Neural progenitor cell (in vitro differentiated cells): Measurements from ENCODE around the gene RGS9. TPM values are rescaled to one million over a fixed set of nuclear protein-coding genes. Genes with fewer than 3 reads are reported as not detected.

ENCODE experiments used
- DNase-seq: peaks from one replicate; pipeline ENCODE4 v3.0.0-alpha.2; 2016; ENCODE audit warnings: low spot score
- H2AFZ ChIP-seq: fragments of 200-600 bp; sonication (generic); replicated peaks from 2 replicates; pipeline ENCODE4 v1.6.1; 2016; ENCODE audit warnings: antibody characterized with exemption
- H3F3A ChIP-seq: fragments of 200-600 bp; sonication (generic); 2 replicates; pipeline ENCODE4 v1.6.1; 2016; ENCODE audit warnings: antibody characterized with exemption, low read depth
- H3K27ac ChIP-seq: fragments of 200-600 bp; sonication (generic); 2 replicates; pipeline ENCODE4 v1.5.1; 2016; ENCODE audit warnings: mild to moderate bottlenecking
- H3K27me3 ChIP-seq: fragments of 200-600 bp; sonication (generic); 2 replicates; pipeline ENCODE4 v1.6.1; 2016; ENCODE audit warnings: mild to moderate bottlenecking, moderate library complexity
- H3K36me3 ChIP-seq: fragments of 200-600 bp; sonication (generic); 2 replicates; pipeline ENCODE4 v1.5.1; 2016
- H3K4me1 ChIP-seq: fragments of 200-600 bp; sonication (generic); 2 replicates; pipeline ENCODE4 v1.6.1; 2016; ENCODE audit warnings: mixed run types
- H3K4me2 ChIP-seq: fragments of 200-600 bp; sonication (generic); 2 replicates; pipeline ENCODE4 v1.6.1; 2016
- H3K4me3 ChIP-seq: fragments of 200-600 bp; sonication (generic); 2 replicates; pipeline ENCODE4 v1.5.1; 2016
- H3K79me2 ChIP-seq: fragments of 200-600 bp; sonication (generic); 2 replicates; pipeline ENCODE4 v1.6.1; 2016; ENCODE audit warnings: low read depth
- H3K9ac ChIP-seq: fragments of 200-600 bp; sonication (generic); 2 replicates; pipeline ENCODE4 v1.6.1; 2016
- H3K9me3 ChIP-seq: fragments of 200-600 bp; sonication (generic); 2 replicates; pipeline ENCODE4 v1.5.1; 2016; ENCODE audit warnings: low read depth
- H4K20me1 ChIP-seq: fragments of 200-600 bp; sonication (generic); 2 replicates; pipeline ENCODE4 v1.6.1; 2016; ENCODE audit warnings: low read depth
- H3K27ac Mint-ChIP-seq: 3 replicates; pipeline ENCODE4 v1.8.0; 2021; ENCODE audit warnings: mixed read lengths
- H3K27me3 Mint-ChIP-seq: 2 replicates; pipeline ENCODE4 v1.8.0; 2022; ENCODE audit warnings: low read depth, mild to moderate bottlenecking, inconsistent platforms, moderate library complexity, mixed read lengths; ENCODE audit not compliant: insufficient read depth
- H3K36me3 Mint-ChIP-seq: 3 replicates; pipeline ENCODE4 v1.8.0; 2021; ENCODE audit warnings: mixed read lengths
- H3K4me1 Mint-ChIP-seq: 3 replicates; pipeline ENCODE4 v1.8.0; 2021; ENCODE audit warnings: mixed read lengths
- H3K4me3 Mint-ChIP-seq: 3 replicates; pipeline ENCODE4 v1.8.0; 2021; ENCODE audit warnings: mild to moderate bottlenecking, moderate library complexity, mixed read lengths
- H3K9me3 Mint-ChIP-seq: 3 replicates; pipeline ENCODE4 v1.8.0; 2020; ENCODE audit warnings: mixed read lengths
- CTCF ChIP-seq: fragments of 200-600 bp; sonication (generic); IDR thresholded peaks from 2 replicates; pipeline ENCODE4 v1.5.1; 2017; ENCODE audit warnings: antibody characterized with exemption, mild to moderate bottlenecking
- EZH2 ChIP-seq: fragments of 200-600 bp; sonication (generic); IDR thresholded peaks from 2 replicates; pipeline ENCODE4 v1.6.1; 2017; ENCODE audit warnings: antibody characterized with exemption, mild to moderate bottlenecking, moderate library complexity
- EZH2phosphoT487 ChIP-seq: fragments of 200-600 bp; sonication (generic); IDR thresholded peaks from 2 replicates; pipeline ENCODE4 v1.6.1; 2017; ENCODE audit warnings: antibody characterized with exemption
- total RNA-seq: library from RNA; depleted of rRNA; stranded (reverse); fragments of >200 nt; gene quantifications from 2 replicates; pipeline ENCODE4 v1.2.3, GENCODE V29; 2015; ENCODE audit warnings: low replicate concordance

RGS9 gene
- total RNA-seq, 1 donor from 2014 or later: 7.9 TPM

GRCh38 chr17:65103431-65103830 is 33.7 kb upstream of the RGS9 start:
- Histone ChIP-seq H3F3A (peaks cover 4% of the 10 kb centered on the region), H3K9ac (no peak overlapping the region), H3K79me2 (no peaks in the 10 kb centered on the region), H3K27ac (no peak overlapping the region), H3K4me1 (no peaks in the 10 kb centered on the region), H3K4me3 (no peak overlapping the region), H2AFZ (no peak overlapping the region), H3K9me3 (no peaks in the 10 kb centered on the region), H3K36me3 (no peaks in the 10 kb centered on the region), H3K4me2 (no peak overlapping the region), H3K27me3 (no peaks in the 10 kb centered on the region), H4K20me1 (no peaks in the 10 kb centered on the region)
- Mint-ChIP-seq H3K4me1 (peaks cover 46% of the 10 kb centered on the region), H3K27ac (no peak overlapping the region), H3K36me3 (no peaks in the 10 kb centered on the region), H3K27me3 (peaks cover 4% of the 10 kb centered on the region), H3K4me3 (no peak overlapping the region), H3K9me3 (no peaks in the 10 kb centered on the region)
- no peak for DNase-seq
- TF ChIP-seq EZH2phosphoT487 (no peak), EZH2 (no peak), CTCF (no peak)

GRCh38 chr17:65103896-65104295 is 33.3 kb upstream of the RGS9 start:
- Histone ChIP-seq H3K9me3 (no peaks in the 10 kb centered on the region), H3K27ac (no peak overlapping the region), H3K27me3 (no peaks in the 10 kb centered on the region), H3K4me2 (no peak overlapping the region), H2AFZ (no peak overlapping the region), H3K4me1 (no peaks in the 10 kb centered on the region), H3F3A (peaks cover 4% of the 10 kb centered on the region), H3K36me3 (no peaks in the 10 kb centered on the region), H3K9ac (no peak overlapping the region), H3K79me2 (no peaks in the 10 kb centered on the region), H4K20me1 (no peaks in the 10 kb centered on the region), H3K4me3 (no peak overlapping the region)
- Mint-ChIP-seq H3K4me1 (peaks cover 46% of the 10 kb centered on the region), H3K36me3 (no peaks in the 10 kb centered on the region), H3K4me3 (no peak overlapping the region), H3K27me3 (peaks cover 4% of the 10 kb centered on the region), H3K27ac (no peak overlapping the region), H3K9me3 (no peaks in the 10 kb centered on the region)
- no peak for DNase-seq
- no peak for TF ChIP-seq CTCF

GRCh38 chr17:65104541-65104940 is 32.6 kb upstream of the RGS9 start:
- Histone ChIP-seq H3K4me2 (no peak overlapping the region), H3K4me3 (no peak overlapping the region), H3K9ac (no peak overlapping the region), H3F3A (peaks cover 4% of the 10 kb centered on the region), H3K9me3 (no peaks in the 10 kb centered on the region), H4K20me1 (no peaks in the 10 kb centered on the region), H3K36me3 (no peaks in the 10 kb centered on the region), H3K4me1 (no peaks in the 10 kb centered on the region), H3K27ac (no peak overlapping the region), H3K27me3 (no peaks in the 10 kb centered on the region), H3K79me2 (no peaks in the 10 kb centered on the region), H2AFZ (no peak overlapping the region)
- H3K4me3 Mint-ChIP-seq: no peak overlapping the region
- no peak overlapping the region for H3K27ac Mint-ChIP-seq
- TF ChIP-seq CTCF (no peak), EZH2 (no peak), EZH2phosphoT487 (no peak)
- DNase-seq: no peak
- no peaks in the 10 kb centered on the region for H3K9me3 Mint-ChIP-seq
- peaks cover 4% of the 10 kb centered on the region for H3K27me3 Mint-ChIP-seq
- H3K4me1 Mint-ChIP-seq: peaks cover 46% of the 10 kb centered on the region
- no peaks in the 10 kb centered on the region for H3K36me3 Mint-ChIP-seq

GRCh38 chr17:65104973-65105372 is 32.2 kb upstream of the RGS9 start:
- no peak for TF ChIP-seq EZH2phosphoT487
- TF ChIP-seq EZH2: no peak
- TF ChIP-seq CTCF: no peak
- H3K4me2 ChIP-seq: no peak overlapping the region
- Mint-ChIP-seq H3K36me3 (no peaks in the 10 kb centered on the region), H3K27me3 (peaks cover 4% of the 10 kb centered on the region), H3K4me1 (peaks cover 44% of the 10 kb centered on the region), H3K27ac (no peak overlapping the region), H3K9me3 (peaks cover 2% of the 10 kb centered on the region), H3K4me3 (no peak overlapping the region)
- no peak overlapping the region for H3K4me3 ChIP-seq
- DNase-seq: no peak
- no peaks in the 10 kb centered on the region for H3K27me3 ChIP-seq
- no peak overlapping the region for H3K9ac ChIP-seq
- no peaks in the 10 kb centered on the region for H3K9me3 ChIP-seq
- H3K4me1 ChIP-seq: no peaks in the 10 kb centered on the region
- no peaks in the 10 kb centered on the region for H3K36me3 ChIP-seq
- no peak overlapping the region for H2AFZ ChIP-seq
- peaks cover 3% of the 10 kb centered on the region for H3F3A ChIP-seq
- no peaks in the 10 kb centered on the region for H4K20me1 ChIP-seq
- H3K79me2 ChIP-seq: no peaks in the 10 kb centered on the region
- no peak overlapping the region for H3K27ac ChIP-seq
